Brain microvascular endothelial cell (primary cell): ENCODE measurements around the gene KCNT1.

Source experiments
- DNase-seq: peaks from one replicate; pipeline ENCODE4 v3.0.0-alpha.2; 2020
- H3K27ac ChIP-seq: fragments of 250-450 bp; sonication (Bioruptor Pico); 2 replicates; pipeline ENCODE4 v1.5.1; 2020; ENCODE audit warnings: mild to moderate bottlenecking, moderate library complexity
- H3K27me3 ChIP-seq: fragments of 250-450 bp; sonication (Bioruptor Pico); replicated peaks from 2 replicates; pipeline ENCODE4 v1.5.1; 2020; ENCODE audit warnings: mild to moderate bottlenecking
- H3K36me3 ChIP-seq: fragments of 250-450 bp; sonication (Bioruptor Pico); replicated peaks from 2 replicates; pipeline ENCODE4 v1.5.1; 2020; ENCODE audit warnings: mild to moderate bottlenecking
- H3K4me3 ChIP-seq: 2 replicates; pipeline ENCODE4 v1.5.1; 2011; ENCODE audit warnings: low read depth, mild to moderate bottlenecking, control low read depth, low read length, moderate library complexity
- CTCF ChIP-seq: IDR thresholded peaks from 2 replicates; pipeline ENCODE4 v1.5.1; 2011; ENCODE audit warnings: low read depth, mild to moderate bottlenecking, moderate library complexity, low read length, control low read depth, inconsistent platforms; ENCODE audit errors: missing control alignments
- in situ Hi-C: cut with HindIII; loops from 2 replicates; pipeline ENCODE4 v1.10.0; 2017; ENCODE audit warnings: low sequenced_read_pairs, low pct_ligation_motif_present

KCNT1 gene

GRCh38 chr9:135736979-135737839, 35.2 kb downstream of the KCNT1 start:
- H3K27me3 ChIP-seq = peaks cover 11% of the 10 kb centered on the region
- no peaks in the 10 kb centered on the region for H3K36me3 ChIP-seq
- no peak for TF ChIP-seq CTCF
- H3K4me3 ChIP-seq = no peak overlapping the region
- in situ Hi-C loops = no loop called here
- DNase-seq = no peak
- no peak overlapping the region for H3K27ac ChIP-seq

GRCh38 chr9:135737840-135738521, 36.0 kb downstream of the KCNT1 start:
- DNase-seq = no peak
- no peak for TF ChIP-seq CTCF
- in situ Hi-C loops = no loop called here

GRCh38 chr9:135739271-135740220, 37.6 kb downstream of the KCNT1 start:
- DNase-seq = no peak
- TF ChIP-seq CTCF = no peak
- no peak overlapping the region for H3K27ac ChIP-seq
- H3K27me3 ChIP-seq = peaks cover 11% of the 10 kb centered on the region
- in situ Hi-C loops = no loop called here
- no peak overlapping the region for H3K4me3 ChIP-seq
- no peaks in the 10 kb centered on the region for H3K36me3 ChIP-seq

More at GRCh38 chr9:135737840-135738521, 36.0 kb downstream of the KCNT1 start:
- Histone ChIP-seq H3K27ac (no peak overlapping the region), H3K27me3 (peaks cover 11% of the 10 kb centered on the region), H3K36me3 (no peaks in the 10 kb centered on the region), H3K4me3 (no peak overlapping the region)

- peaks cover 5% of the 10 kb centered on the region for H3K27me3 ChIP-seq
- H3K27ac ChIP-seq = no peak overlapping the region
- no peak overlapping the region for H3K4me3 ChIP-seq
- H3K36me3 ChIP-seq = no peaks in the 10 kb centered on the region
- in situ Hi-C loops = no loop called here
- no peak for DNase-seq
- TF ChIP-seq CTCF = no peak
These were observed 39.6 kb downstream of the KCNT1 start for GRCh38 chr9:135741276-135742219.

GRCh38 chr9:135743021-135743420, 41.0 kb downstream of the KCNT1 start:
- in situ Hi-C loops = no loop called here
- Histone ChIP-seq H3K27ac (no peak overlapping the region), H3K4me3 (no peak overlapping the region), H3K36me3 (no peaks in the 10 kb centered on the region), H3K27me3 (no peaks in the 10 kb centered on the region)
- TF ChIP-seq CTCF = no peak
- no peak for DNase-seq
